Measurements from ENCODE around the gene PLEKHG4B. TPM values are rescaled to one million over a fixed set of nuclear protein-coding genes. Genes with fewer than 3 reads are reported as not detected.

Gene PLEKHG4B
- total RNA-seq, 4 donors from 2014 or later, result 5.5 to 10.9 (median 7.1) TPM

DNA sequence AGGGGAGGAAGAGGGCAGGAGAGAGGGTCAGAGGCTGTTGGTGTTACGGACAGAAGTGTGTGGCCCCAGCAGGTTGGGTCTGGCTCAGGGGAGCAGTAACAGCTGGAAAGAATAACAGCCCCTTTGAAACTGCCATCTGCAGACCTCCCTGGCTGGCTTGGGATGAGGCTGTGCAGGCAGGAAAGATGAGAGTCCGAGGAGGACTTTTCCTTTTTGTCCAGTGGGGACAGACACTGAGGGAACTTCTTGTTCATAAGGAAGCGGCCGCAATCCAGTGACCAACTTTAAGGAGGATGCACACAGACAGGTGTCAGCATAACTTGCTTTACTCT lies 14.8 kb upstream of the PLEKHG4B start:
- Histone ChIP-seq H3K27ac (no peak overlapping the region), H3K4me1 (peaks cover 0 to 7% of the 10 kb centered on the region in 2 donors), H3K9me3 (no peaks in the 10 kb centered on the region), H3K27me3 (no peaks in the 10 kb centered on the region), H3K4me3 (replicated peaks in 1 of 3) (no peak overlapping the region), H3K36me3 (no peaks in the 10 kb centered on the region)
- DNase-seq, result no peak
- WGBS, 2 donors, result 83 to 94% methylated on average over 4 of the region's 4 CpGs
- intact Hi-C loops (cut with DNase I), result no loop called here
- TF ChIP-seq POLR2A (IDR thresholded peaks at IDR 0.05), result no peak
- TF ChIP-seq, protein P1, sequence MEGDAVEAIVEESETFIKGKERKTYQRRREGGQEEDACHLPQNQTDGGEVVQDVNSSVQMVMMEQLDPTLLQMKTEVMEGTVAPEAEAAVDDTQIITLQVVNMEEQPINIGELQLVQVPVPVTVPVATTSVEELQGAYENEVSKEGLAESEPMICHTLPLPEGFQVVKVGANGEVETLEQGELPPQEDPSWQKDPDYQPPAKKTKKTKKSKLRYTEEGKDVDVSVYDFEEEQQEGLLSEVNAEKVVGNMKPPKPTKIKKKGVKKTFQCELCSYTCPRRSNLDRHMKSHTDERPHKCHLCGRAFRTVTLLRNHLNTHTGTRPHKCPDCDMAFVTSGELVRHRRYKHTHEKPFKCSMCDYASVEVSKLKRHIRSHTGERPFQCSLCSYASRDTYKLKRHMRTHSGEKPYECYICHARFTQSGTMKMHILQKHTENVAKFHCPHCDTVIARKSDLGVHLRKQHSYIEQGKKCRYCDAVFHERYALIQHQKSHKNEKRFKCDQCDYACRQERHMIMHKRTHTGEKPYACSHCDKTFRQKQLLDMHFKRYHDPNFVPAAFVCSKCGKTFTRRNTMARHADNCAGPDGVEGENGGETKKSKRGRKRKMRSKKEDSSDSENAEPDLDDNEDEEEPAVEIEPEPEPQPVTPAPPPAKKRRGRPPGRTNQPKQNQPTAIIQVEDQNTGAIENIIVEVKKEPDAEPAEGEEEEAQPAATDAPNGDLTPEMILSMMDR (IDR thresholded peaks at IDR 0.05), result no peak

DNA sequence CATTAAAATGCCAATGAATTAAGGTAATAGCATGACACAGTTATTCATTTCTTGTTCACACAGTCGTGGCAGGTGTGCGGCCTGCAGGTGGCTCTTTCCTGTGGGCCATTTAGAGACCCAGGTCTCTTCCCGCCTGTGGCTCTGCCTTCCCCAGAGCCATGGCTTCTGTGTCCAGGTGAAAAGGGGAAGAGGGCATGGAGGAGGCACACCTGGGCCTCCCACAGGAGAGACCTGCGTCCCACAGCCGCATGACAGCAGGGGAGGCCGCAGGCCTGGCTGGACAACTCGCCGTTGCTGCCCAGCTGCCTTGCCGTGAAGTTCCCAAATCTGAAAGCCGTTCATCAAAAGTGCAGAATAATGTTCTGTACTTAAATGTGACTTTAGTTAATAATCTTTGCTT lies 14.4 kb upstream of the PLEKHG4B start:
- Histone ChIP-seq H3K4me3 (replicated peaks in 1 of 3) (no peak overlapping the region), H3K36me3 (no peaks in the 10 kb centered on the region), H3K4me1 (peaks cover 0 to 7% of the 10 kb centered on the region in 2 donors), H3K9me3 (no peaks in the 10 kb centered on the region), H3K27me3 (no peaks in the 10 kb centered on the region), H3K27ac (no peak overlapping the region)
- intact Hi-C loops (cut with DNase I), result no loop called here
- 80 to 87% methylated on average over 10 of the region's 10 CpGs for WGBS, 2 donors
- no peak for DNase-seq
- TF ChIP-seq POLR2A (IDR thresholded peaks at IDR 0.05), result no peak
- TF ChIP-seq, protein P1 (IDR thresholded peaks at IDR 0.05), result no peak

DNA sequence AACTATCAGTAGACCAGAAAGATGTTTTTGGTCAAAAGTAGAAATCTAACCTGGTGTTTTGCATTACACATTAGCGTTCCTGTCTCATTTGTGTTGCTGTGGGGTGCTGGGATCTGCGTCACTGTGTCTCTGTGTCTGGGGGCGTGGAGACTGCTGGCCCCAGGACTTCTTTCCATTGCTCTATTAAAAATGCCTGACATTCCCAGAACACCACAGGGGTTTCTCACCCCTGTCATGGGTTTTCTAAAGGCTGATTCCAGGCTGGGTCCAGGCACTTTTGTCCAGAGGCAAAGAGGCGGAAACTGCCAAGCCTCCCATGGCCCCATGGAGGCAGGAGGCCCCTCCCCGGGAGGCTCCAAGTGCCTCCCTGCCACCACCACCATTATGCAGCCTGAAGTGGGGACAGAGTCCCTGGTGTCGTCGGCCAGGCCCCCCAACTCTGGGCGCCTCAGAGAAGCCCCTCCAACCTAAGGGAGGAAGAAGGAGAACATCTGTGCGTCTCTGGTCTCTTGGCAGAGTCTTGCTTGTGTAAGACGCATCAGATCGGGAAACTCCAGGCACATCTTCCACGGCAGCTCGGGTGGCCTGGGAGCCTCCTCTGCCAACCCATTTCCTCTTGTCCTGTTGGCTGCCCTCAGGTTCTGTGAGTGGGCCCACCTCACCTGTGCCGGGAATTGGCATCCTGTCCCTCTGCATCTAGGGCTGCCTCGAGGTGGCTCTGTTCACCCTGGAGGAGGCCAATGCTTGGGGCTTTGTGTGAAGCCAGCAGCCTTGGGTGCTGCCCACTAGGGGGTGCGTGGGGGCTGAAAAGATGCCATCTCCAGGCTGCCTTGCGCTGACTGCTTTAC lies 13.8 kb upstream of the PLEKHG4B start:
- H3K9me3 ChIP-seq, result no peaks in the 10 kb centered on the region
- H3K36me3 ChIP-seq, result no peaks in the 10 kb centered on the region
- DNase-seq, result peak; percentile 44 to 48
- no peak overlapping the region for H3K4me3 ChIP-seq (replicated peaks in 1 of 3)
- 68 to 77% methylated on average over 11 to 16 of the region's 17 CpGs for WGBS, 2 donors
- peaks cover 0 to 7% of the 10 kb centered on the region in 2 donors for H3K4me1 ChIP-seq
- intact Hi-C loops (cut with DNase I), result no loop called here
- TF ChIP-seq, protein P1 (IDR thresholded peaks at IDR 0.05), result peak in 5 of 6 experiments; percentile 23 to 39 (median 33)
- TF ChIP-seq POLR2A (IDR thresholded peaks at IDR 0.05), result no peak
- H3K27me3 ChIP-seq, result no peaks in the 10 kb centered on the region
- no peak overlapping the region for H3K27ac ChIP-seq

DNA sequence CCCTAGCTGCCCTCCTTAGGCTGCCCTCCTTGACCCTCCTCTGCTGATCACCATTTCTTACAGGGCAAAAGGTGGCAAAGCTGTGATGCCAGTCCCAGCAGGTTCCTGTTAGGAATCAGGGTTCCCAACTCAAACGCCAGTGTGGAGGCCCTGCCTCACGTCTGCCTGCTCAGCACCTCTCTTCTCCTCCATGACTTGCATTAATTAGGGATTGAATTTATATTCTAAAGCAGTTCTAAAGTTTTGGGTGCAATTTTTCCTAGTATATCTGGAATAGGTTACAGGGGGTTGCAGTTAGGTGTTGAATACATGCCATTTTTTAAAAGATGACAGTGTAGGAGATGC lies 13.2 kb upstream of the PLEKHG4B start:
- TF ChIP-seq, protein P1 (IDR thresholded peaks at IDR 0.05), result no peak
- TF ChIP-seq POLR2A (IDR thresholded peaks at IDR 0.05), result no peak

DNA sequence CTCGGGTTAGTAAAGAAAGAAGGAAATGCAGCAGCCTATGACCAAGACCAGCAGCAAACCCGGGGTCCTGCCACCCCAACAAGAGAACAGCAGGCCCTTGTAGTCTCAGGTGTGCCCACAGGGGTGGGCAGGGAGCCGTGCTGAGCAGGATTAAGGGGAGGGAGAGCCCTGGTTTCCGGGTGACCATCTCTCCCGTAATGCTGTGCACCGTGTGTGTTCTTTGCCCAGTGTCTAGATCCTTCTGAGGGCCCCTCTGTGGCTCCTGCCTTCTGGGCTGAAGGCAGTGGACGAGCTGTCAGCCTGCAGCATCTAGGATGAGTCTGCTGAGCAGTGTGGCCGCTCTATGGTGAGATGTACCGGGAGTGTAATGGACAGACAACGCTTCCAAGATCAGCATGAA lies 12.7 kb upstream of the PLEKHG4B start:
- TF ChIP-seq POLR2A (IDR thresholded peaks at IDR 0.05), result no peak
- TF ChIP-seq, protein P1 (IDR thresholded peaks at IDR 0.05), result no peak
- WGBS, 2 donors, result 79 to 80% methylated on average over 10 of the region's 10 CpGs
- Histone ChIP-seq H3K4me1 (peaks cover 0 to 7% of the 10 kb centered on the region in 2 donors), H3K36me3 (no peaks in the 10 kb centered on the region), H3K9me3 (no peaks in the 10 kb centered on the region), H3K27ac (no peak overlapping the region), H3K27me3 (no peaks in the 10 kb centered on the region), H3K4me3 (replicated peaks in 1 of 3) (no peak overlapping the region)
- no peak for DNase-seq
- intact Hi-C loops (cut with DNase I), result no loop called here

More for the DNA sequence above, 13.2 kb upstream of the PLEKHG4B start:
- DNase-seq, result no peak
- intact Hi-C loops (cut with DNase I), result no loop called here
- 86 to 91% methylated on average over 2 of the region's 2 CpGs for WGBS, 2 donors
- Histone ChIP-seq H3K27ac (no peak overlapping the region), H3K4me1 (peaks cover 0 to 7% of the 10 kb centered on the region in 2 donors), H3K36me3 (no peaks in the 10 kb centered on the region), H3K9me3 (no peaks in the 10 kb centered on the region), H3K27me3 (no peaks in the 10 kb centered on the region), H3K4me3 (replicated peaks in 1 of 3) (no peak overlapping the region)

Measured in thyroid gland (tissue), 4 donors.